Measurements from ENCODE around the gene FYCO1.
"Not testable (repeated sequence)": the region's sequence is repeated elsewhere in the genome, so short reads cannot be mapped to it uniquely, and the experiment has no call there.

FYCO1 gene

GRCh38 chr3:46008058-46008457 lies 12.4 kb upstream of the FYCO1 start:
- DNase-seq = no peak

- no peak for DNase-seq
Measured at GRCh38 chr3:46007280-46007679, 11.7 kb upstream of the FYCO1 start.

DNA sequence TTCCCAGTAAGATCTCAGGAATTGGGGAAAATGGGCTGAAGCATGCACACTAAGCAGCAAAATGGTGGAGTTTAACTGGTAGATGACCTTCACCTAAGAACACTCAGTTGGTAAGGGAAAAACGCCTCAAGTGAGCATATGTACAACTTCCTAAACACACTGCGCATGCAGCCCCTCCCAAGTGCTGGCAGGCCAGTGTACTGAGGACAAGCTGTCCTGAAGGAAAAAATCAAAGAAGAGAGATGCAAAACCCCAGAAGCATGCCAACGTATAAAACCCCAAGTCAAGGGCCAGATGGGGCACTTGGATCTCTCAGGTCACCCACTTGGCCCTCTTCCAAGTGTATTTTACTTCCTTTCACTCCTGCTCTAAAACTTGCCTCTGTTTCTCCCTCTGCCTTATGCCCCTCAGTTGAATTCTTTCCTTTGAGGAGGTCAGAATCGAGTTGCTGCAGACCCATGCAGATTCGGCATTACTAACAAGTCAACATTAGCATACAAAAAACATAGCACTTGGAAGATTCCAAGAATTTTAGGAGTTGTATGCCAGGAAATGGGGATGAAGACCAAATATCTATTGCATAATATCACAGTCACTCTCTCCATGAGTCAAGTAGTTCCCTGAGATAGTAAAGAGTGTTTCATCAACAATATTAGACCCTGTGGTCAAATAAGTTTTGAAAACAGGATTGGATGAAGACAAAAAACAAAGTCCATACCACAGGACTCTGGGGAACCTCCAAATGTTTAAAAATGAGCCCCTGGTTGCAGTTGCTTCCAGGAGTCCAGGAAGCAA lies 10.8 kb upstream of the FYCO1 start:
- no peak for DNase-seq

- not testable (repeated sequence) for DNase-seq
Measured at GRCh38 chr3:46003706-46004105, 8.1 kb upstream of the FYCO1 start.

DNA sequence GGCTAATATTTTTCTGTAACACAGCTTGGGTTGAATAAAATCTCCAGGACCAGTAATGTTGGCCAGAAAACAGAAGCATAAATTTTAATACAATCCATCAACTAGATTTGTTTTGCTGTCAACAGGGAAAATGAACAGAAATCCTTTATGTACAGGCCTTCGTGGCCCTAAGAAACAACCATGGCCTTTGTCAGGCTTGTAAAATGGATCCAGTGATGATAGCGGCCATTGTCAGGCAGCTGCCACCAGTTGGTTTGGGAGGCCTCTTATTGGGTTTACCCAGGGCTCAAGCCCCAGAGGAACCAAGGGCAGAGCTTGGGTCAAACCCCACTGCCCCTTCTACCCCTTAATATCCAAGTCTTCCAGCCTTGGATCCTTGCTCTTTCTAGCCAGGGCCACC lies 5.6 kb upstream of the FYCO1 start:
- no peak for DNase-seq

GRCh38 chr3:45997942-45998341 lies 2.3 kb upstream of the FYCO1 start:
- DNase-seq = no peak

GRCh38 chr3:45997499-45997898 lies 1.9 kb upstream of the FYCO1 start:
- DNase-seq = not testable (repeated sequence)

DNA sequence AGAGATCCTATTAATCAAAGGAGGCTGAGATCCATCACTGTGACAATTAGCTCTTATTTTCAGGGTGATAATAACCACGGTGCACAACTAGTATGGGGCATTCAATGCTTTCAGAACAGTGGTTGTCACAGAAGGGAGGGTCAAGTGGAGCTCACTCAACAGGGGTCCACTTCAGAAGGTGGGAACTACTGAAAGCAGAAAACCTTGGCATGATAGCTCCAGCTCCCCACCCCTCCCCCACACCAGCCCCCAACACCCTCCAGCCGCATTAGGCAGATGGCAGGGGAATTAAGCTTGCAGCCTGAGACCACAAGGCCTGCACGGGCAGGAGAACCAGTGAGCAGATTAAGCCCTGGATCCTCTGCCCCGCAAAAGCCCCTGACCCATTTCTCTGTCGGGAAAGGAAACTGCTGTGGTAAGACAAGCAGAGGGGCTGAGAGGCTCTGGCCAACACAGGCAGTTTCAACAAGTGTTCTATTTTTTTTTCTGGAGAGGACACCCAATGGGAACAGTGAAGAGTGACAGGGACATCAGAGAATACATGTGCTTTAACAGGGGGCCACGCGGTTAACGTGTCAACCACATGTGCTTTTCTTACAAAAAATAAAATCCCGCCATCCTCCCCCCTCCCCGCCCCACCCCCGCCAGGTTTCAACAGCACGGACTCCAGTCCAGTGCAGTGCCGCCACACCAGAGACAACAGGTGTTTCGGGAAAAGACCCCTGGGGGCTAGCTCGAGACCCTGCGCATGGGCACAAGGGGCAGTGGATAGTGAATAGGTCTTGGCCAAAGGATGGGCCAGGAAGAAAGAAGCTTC lies 997 bp downstream of the FYCO1 start:
- DNase-seq = no peak

GRCh38 chr3:45993421-45994027 lies 2.1 kb downstream of the FYCO1 start:
- DNase-seq = no peak

DNA sequence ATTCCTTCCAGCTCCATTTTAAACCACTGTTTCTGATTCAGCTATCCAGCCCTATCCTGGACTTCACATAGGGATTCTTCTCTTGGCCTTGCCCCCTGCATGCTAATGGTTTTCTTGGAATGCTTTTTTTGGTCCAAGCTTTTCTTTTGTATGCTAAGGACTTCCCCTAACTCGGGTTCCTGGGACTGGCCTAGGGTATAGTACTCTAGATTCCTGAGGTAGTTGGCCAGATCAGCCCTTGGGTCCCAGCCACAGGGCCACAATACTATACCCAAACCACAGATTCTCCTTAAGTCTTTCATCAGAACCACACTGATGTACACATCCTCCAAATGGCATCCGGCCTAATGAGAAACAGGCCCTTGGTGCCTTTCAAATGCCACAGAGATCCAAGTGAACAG lies 2.8 kb downstream of the FYCO1 start:
- no peak for DNase-seq

GRCh38 chr3:45992133-45992729 lies 3.4 kb downstream of the FYCO1 start:
- no peak for DNase-seq

DNA sequence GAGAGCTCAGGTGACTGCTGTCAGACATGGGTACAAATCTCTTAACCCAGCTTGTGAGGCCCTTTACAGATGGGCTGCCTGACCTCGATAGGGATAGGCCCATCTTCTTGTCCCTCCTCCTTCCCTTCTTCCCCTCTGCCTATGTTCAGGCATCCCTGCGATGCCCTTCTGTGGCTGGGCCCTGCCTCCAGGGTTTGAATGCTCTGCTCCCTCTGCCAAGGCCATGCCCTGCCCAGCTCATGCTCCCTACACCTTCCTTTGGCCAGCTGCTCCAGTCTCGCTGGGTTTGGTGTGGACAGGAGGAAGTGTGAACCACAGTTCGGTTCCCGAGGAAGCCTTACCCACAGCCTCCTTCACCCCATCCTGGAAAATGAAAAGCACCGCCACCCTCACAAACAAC lies 4.3 kb downstream of the FYCO1 start:
- DNase-seq = no peak

DNA sequence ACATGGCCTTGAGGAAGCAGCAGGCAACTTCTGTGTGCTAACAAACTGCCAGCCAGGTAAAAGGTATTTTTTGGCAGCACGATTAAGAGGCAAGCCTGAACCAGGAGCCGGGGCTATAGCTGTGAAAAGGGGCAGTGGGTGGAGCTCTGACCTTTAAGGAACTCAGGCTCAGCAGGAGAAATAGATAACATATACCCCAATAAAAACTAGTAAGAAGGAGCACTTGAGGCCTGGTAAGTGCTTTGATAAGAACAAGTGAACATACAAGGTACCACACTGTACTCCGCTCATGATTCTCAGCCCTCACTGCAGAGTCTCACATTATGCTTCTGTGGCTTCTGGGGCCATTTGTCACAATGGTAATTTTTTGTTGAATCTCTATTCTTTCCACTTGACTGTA lies 5.4 kb downstream of the FYCO1 start:
- DNase-seq = no peak

- DNase-seq = no peak
Measured at GRCh38 chr3:45988804-45989203, 6.8 kb downstream of the FYCO1 start.

DNA sequence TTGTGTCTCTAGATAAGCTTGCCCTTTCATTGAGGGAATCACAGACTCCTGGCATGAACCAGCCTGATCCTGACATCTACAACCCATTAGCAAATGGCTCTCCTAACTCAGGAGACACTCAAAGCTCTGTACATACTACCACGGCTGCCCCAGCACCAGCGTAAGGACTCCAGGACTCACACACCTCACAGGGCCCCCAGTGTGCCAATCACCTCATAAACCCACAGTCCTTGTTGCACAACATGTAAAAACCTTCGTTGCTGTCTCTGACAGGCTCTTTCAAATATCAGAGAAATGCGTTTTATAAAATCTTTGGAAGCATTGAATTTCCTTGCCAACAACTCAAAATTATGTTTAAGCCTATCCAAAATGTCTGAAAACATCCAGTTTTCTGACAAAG lies 7.3 kb downstream of the FYCO1 start:
- DNase-seq = no peak

DNA sequence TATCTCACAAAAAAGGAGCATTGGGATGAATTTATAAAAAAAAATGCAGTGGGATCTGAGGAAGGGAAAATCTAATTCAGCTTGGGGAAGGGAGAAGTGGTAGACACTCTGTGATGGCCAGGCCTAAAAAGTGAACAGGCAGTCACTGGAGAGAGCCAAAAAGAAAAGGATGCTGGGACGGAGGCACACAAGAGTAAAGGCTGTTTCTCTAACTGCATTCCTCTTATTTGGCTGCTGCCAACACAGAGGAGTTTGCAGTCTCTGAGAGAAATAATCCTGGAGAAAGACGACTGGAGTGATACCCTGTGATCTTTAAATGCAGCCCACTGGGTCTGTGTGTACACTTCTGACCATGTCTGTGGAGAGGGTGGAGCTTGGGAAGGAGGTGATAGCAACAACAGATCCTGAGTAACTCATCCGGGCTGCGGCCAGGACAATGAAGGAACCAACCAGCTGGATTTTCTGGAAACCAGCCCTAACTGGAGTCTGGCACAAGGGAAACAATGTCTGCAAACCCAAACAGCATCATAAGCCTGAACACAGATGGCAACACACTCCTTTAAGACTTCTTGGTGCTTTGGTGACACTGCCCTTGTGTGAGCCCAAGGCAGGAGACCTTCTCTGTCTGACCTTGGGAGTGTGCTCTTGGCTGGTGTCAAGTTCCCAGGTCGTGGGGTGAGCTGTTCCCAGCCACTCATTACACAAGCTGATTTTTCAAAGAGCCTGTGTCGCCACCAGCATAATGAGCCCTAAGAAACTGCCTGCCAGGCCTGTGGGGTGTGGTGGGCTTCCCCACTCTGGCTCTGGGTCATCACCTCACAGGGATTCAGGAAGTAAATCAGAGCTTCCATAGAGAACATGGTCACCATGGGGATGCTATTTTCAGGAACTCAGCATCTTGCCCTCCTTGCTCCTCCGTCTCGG lies 8.0 kb downstream of the FYCO1 start:
- DNase-seq = no peak

- no peak for DNase-seq
Measured at GRCh38 chr3:45986303-45986982, 9.2 kb downstream of the FYCO1 start.

DNA sequence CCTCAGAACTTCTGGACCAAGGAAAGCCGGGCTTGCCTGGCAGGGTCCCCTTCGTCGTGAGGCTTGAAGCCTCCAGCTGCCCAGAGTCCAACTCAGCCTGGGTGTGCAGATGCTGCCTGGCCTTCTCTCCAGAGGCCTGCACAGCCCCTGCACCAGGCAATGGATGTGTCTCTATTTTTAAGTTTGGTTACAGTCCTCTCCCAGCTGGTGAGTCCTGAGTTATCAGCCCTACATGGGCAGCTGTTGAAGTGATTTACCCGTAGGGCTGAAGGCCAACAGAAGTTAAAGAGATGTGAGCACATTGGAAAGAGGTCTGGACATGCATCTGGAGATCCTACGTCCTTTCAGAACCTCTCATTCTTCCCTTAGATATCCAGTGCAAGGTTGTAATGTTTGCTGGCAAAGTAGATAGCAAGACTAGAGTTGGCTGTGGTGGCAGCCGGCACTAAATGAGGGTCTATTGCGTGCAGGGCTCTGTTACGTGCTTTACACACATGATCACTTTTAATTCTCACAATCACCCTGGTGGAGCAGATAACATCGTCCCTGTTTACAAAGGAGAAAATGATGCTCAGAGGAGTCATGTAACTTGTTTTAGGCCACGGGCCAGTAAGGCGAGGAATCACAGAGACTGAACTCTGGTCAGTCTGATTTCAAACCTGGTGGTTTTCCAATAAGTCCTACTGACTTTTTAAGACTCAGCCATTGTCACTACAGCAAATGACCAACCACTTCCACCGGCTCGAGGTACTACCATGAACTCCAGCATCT lies 9.9 kb downstream of the FYCO1 start:
- no peak for DNase-seq

- DNase-seq = no peak
Measured at GRCh38 chr3:45984331-45985312, 11.0 kb downstream of the FYCO1 start.

DNA sequence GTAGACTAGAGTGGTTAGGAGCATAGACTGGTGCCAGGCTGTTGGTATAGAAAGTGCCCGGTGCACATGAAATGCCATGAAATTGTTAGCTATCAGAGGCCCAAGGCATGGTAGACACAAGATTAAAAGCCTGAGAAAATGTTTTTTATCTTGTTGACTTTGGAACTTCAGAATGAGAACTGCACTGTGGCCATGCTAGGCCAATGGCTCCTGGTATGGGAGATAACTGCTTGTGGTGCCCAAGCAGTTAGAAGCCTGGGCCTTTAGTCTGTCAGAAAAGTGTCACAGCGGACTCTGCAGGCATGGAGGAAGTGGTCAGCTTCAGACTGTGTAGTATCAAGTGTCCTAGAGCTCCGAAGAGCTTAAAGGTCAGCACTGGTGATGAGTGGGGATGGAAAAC lies 11.9 kb downstream of the FYCO1 start:
- DNase-seq = no peak
